GM23248 (cell line): ENCODE data around the gene CREB3L2. TPM values are rescaled to one million over a fixed set of nuclear protein-coding genes. Genes with fewer than 3 reads are reported as not detected.
"Not testable (repeated sequence)": the region's sequence is repeated elsewhere in the genome, so short reads cannot be mapped to it uniquely, and the experiment has no call there.

Source experiments
- DNase-seq: peaks from one replicate; pipeline ENCODE4 v3.0.0-alpha.2; 2015
- H2AFZ ChIP-seq: fragments of 200-600 bp; sonication (generic); 2 replicates; pipeline ENCODE4 v1.6.1; 2016; ENCODE audit warnings: antibody characterized with exemption
- H3F3A ChIP-seq: fragments of 200-600 bp; sonication (generic); 2 replicates; pipeline ENCODE4 v1.6.1; 2016; ENCODE audit warnings: mild to moderate bottlenecking, antibody characterized with exemption, mixed run types; ENCODE audit not compliant: insufficient read depth
- H3K27ac ChIP-seq: fragments of 200-600 bp; sonication (generic); 2 replicates; pipeline ENCODE4 v1.5.1; 2016; ENCODE audit warnings: mild to moderate bottlenecking
- H3K27me3 ChIP-seq: fragments of 200-600 bp; sonication (generic); replicated peaks from 2 replicates; pipeline ENCODE4 v1.6.1; 2016; ENCODE audit warnings: mild to moderate bottlenecking; ENCODE audit not compliant: insufficient read depth
- H3K36me3 ChIP-seq: fragments of 200-600 bp; sonication (generic); 2 replicates; pipeline ENCODE4 v1.6.1; 2016; ENCODE audit warnings: low read depth, mild to moderate bottlenecking
- H3K4me1 ChIP-seq: fragments of 200-600 bp; sonication (generic); 2 replicates; pipeline ENCODE4 v1.6.1; 2016; ENCODE audit warnings: mild to moderate bottlenecking; ENCODE audit not compliant: insufficient read depth
- H3K4me2 ChIP-seq: fragments of 200-600 bp; sonication (generic); one replicate; pipeline ENCODE4 v1.6.1; 2016; ENCODE audit warnings: mild to moderate bottlenecking; ENCODE audit not compliant: unreplicated experiment
- H3K4me3 ChIP-seq: fragments of 200-600 bp; sonication (generic); 2 replicates; pipeline ENCODE4 v1.5.1; 2016; ENCODE audit warnings: mild to moderate bottlenecking
- H3K79me2 ChIP-seq: fragments of 200-600 bp; sonication (generic); 2 replicates; pipeline ENCODE4 v1.6.1; 2016; ENCODE audit warnings: mild to moderate bottlenecking; ENCODE audit not compliant: insufficient read depth
- H3K9ac ChIP-seq: fragments of 200-600 bp; sonication (generic); 2 replicates; pipeline ENCODE4 v1.6.1; 2016; ENCODE audit warnings: mild to moderate bottlenecking
- H3K9me2 ChIP-seq: fragments of 200-600 bp; sonication (generic); 2 replicates; pipeline ENCODE4 v1.6.1; 2016; ENCODE audit warnings: mixed run types, mild to moderate bottlenecking, moderate library complexity; ENCODE audit not compliant: insufficient read depth
- H3K9me3 ChIP-seq: fragments of 200-600 bp; sonication (generic); one replicate; pipeline ENCODE4 v1.6.1; 2017; ENCODE audit warnings: low read depth
- H4K20me1 ChIP-seq: fragments of 200-600 bp; sonication (generic); 2 replicates; pipeline ENCODE4 v1.6.0; 2016; ENCODE audit not compliant: insufficient read depth
- EZH2 ChIP-seq: fragments of 200-600 bp; sonication (generic); IDR thresholded peaks from 2 replicates; pipeline ENCODE4 v1.6.1; 2018; ENCODE audit warnings: antibody characterized with exemption, mild to moderate bottlenecking; ENCODE audit not compliant: insufficient read depth, poor library complexity, severe bottlenecking
- EZH2phosphoT487 ChIP-seq: fragments of 200-600 bp; sonication (generic); IDR thresholded peaks from 2 replicates; pipeline ENCODE4 v1.6.1; 2018; ENCODE audit warnings: antibody characterized with exemption, moderate library complexity, mild to moderate bottlenecking, low read depth; ENCODE audit not compliant: insufficient read depth
- WGBS, 2 experiments: methylation state at CpG; one replicate each; pipeline ENCODE4 v1.1.6; 2015 to 2017; ENCODE audit warnings: low lambda C conversion rate in 2 of 2, low coverage in 1 of 2; ENCODE audit errors: missing lambda C conversion rate in 2 of 2; 5-methylcytosine and 5-hydroxymethylcytosine counted together
- in situ Hi-C: fragments of 300-500 bp; cut with MboI; formaldehyde crosslinking; loops from 2 replicates; pipeline ENCODE4 v1.15.0; 2020
- polyA plus RNA-seq: library from polyadenylated mRNA; unstranded; fragments of >200 nt; fragmentation: Nextera tagmentation; extraction: Ambion mirVana; gene quantifications from 2 replicates; pipeline ENCODE4 v1.2.1, GENCODE V29; 2016
- total RNA-seq: library from RNA; depleted of rRNA; stranded (reverse); fragments of >200 nt; shearing (Covaris generic); gene quantifications from 2 replicates; pipeline ENCODE4 v1.2.3, GENCODE V29; 2014

Gene CREB3L2
- total and polyA plus RNA-seq, 2 experiments from 2014 or later, result 43.7 to 53.7 TPM

- Histone ChIP-seq H2AFZ (no peak overlapping the region), H3F3A (no peaks in the 10 kb centered on the region)
- WGBS, 2 experiments, result 76 to 85% methylated on average over 5 of the region's 5 CpGs
Observed at GRCh38 chr7:138015096-138015495, 13.2 kb upstream of the CREB3L2 start.

GRCh38 chr7:138014686-138015085, 12.8 kb upstream of the CREB3L2 start:
- Histone ChIP-seq H3K9me2 (no peaks in the 10 kb centered on the region), H3K9me3 (no peaks in the 10 kb centered on the region), H4K20me1 (no peaks in the 10 kb centered on the region), H3K9ac (no peak overlapping the region), H2AFZ (no peak overlapping the region), H3K4me2 (no peak overlapping the region), H3K4me3 (no peak overlapping the region), H3K36me3 (no peaks in the 10 kb centered on the region), H3K4me1 (no peaks in the 10 kb centered on the region), H3F3A (no peaks in the 10 kb centered on the region), H3K27ac (no peak overlapping the region), H3K79me2 (no peaks in the 10 kb centered on the region), H3K27me3 (no peaks in the 10 kb centered on the region)
- TF ChIP-seq EZH2 (no peak), EZH2phosphoT487 (no peak)
- DNase-seq, result no peak
- in situ Hi-C loops, result loop anchor here (10.0 kb wide), 1 partner anchor 410 kb away; no protein-coding TSS in a partner anchor
- WGBS, 2 experiments, result 86 to 96% methylated on average over 1 of the region's 1 CpG

More at GRCh38 chr7:138015096-138015495, 13.2 kb upstream of the CREB3L2 start:
- Histone ChIP-seq H3K27ac (no peak overlapping the region), H3K79me2 (no peaks in the 10 kb centered on the region), H3K9me2 (no peaks in the 10 kb centered on the region), H3K4me2 (no peak overlapping the region), H3K4me3 (no peak overlapping the region), H3K9me3 (no peaks in the 10 kb centered on the region), H4K20me1 (no peaks in the 10 kb centered on the region), H3K4me1 (no peaks in the 10 kb centered on the region), H3K9ac (no peak overlapping the region), H3K36me3 (no peaks in the 10 kb centered on the region), H3K27me3 (no peaks in the 10 kb centered on the region)
- no peak for DNase-seq
- TF ChIP-seq EZH2phosphoT487, result no peak
- in situ Hi-C loops, result loop anchor here (10.0 kb wide), 1 partner anchor 410 kb away; no protein-coding TSS in a partner anchor

GRCh38 chr7:138014201-138014600, 12.3 kb upstream of the CREB3L2 start:
- not testable (repeated sequence) for H3K9me3 ChIP-seq, H2AFZ ChIP-seq, H3K4me1 ChIP-seq, H4K20me1 ChIP-seq, H3K36me3 ChIP-seq, H3K27me3 ChIP-seq, H3K9me2 ChIP-seq, H3F3A ChIP-seq, DNase-seq, H3K9ac ChIP-seq, H3K79me2 ChIP-seq, H3K4me2 ChIP-seq, H3K27ac ChIP-seq, H3K4me3 ChIP-seq
- in situ Hi-C loops, result loop anchor here (10.0 kb wide), 1 partner anchor 409 kb away; no protein-coding TSS in a partner anchor
- 75 to 84% methylated on average over 4 of the region's 4 CpGs for WGBS, 2 experiments

- Histone ChIP-seq H3K27ac (no peak overlapping the region), H3K79me2 (no peaks in the 10 kb centered on the region; the same call in 1 of the 2 replicates), H3K9me2 (no peaks in the 10 kb centered on the region), H3F3A (0 out of 2 replicates have a peak, but pooled peaks cover 3% of the 10 kb centered on the region), H3K27me3 (no peaks in the 10 kb centered on the region), H3K4me1 (peaks cover 7% of the 10 kb centered on the region), H3K36me3 (no peaks in the 10 kb centered on the region), H4K20me1 (no peaks in the 10 kb centered on the region), H3K9ac (no peak overlapping the region), H3K4me3 (no peak overlapping the region), H2AFZ (no peak overlapping the region), H3K4me2 (no peak overlapping the region), H3K9me3 (no peaks in the 10 kb centered on the region)
- in situ Hi-C loops, result loop anchor here (5.0 kb wide), 1 partner anchor 102 kb away; no protein-coding TSS in a partner anchor
- TF ChIP-seq EZH2phosphoT487 (no peak), EZH2 (no peak)
- DNase-seq, result no peak
- whole genome bisulfite sequencing, 2 experiments, result 56 to 63% methylated on average over 1 of the region's 1 CpG
Observed at GRCh38 chr7:138009350-138009653, 7.4 kb upstream of the CREB3L2 start.
